WTC11 (cell line): Measurements from ENCODE around the gene FGD3.

ENCODE experiments used
- ATF3 ChIP-seq: sonication (generic); formaldehyde crosslinking; conservative IDR thresholded peaks from 2 replicates; pipeline ENCODE4 v1.8.1; 2022; ENCODE audit warnings: mild to moderate bottlenecking, missing genetic modification reagents
- ELF4 ChIP-seq: sonication (generic); formaldehyde crosslinking; IDR thresholded peaks from 2 replicates; pipeline ENCODE4 v1.8.1; 2022; ENCODE audit warnings: low read depth, mild to moderate bottlenecking, moderate library complexity, missing genetic modification reagents
- FOXK1 ChIP-seq: sonication (generic); formaldehyde crosslinking; IDR thresholded peaks from 2 replicates; pipeline ENCODE4 v1.8.0; 2022; ENCODE audit warnings: mild to moderate bottlenecking, moderate library complexity, missing genetic modification reagents
- HMGXB4 ChIP-seq: sonication (generic); formaldehyde crosslinking; IDR thresholded peaks from 2 replicates; pipeline ENCODE4 v1.8.1; 2023; ENCODE audit warnings: mild to moderate bottlenecking, moderate library complexity, missing genetic modification reagents
- IRF1 ChIP-seq: sonication (generic); formaldehyde crosslinking; IDR thresholded peaks from 2 replicates; pipeline ENCODE4 v1.8.0; 2023; ENCODE audit warnings: missing genetic modification reagents
- SP1 ChIP-seq: sonication (generic); formaldehyde crosslinking; conservative IDR thresholded peaks from 2 replicates; pipeline ENCODE4 v1.8.1; 2022; ENCODE audit warnings: missing genetic modification reagents
- USF1 ChIP-seq: sonication (generic); formaldehyde crosslinking; IDR thresholded peaks from 2 replicates; pipeline ENCODE4 v1.8.0; 2022; ENCODE audit warnings: mild to moderate bottlenecking, missing genetic modification reagents
- TF ChIP-seq, protein P1 (sequence below): fragments of 200-600 bp; IDR thresholded peaks from 2 replicates; pipeline ENCODE4 v1.8.0; 2022; ENCODE audit warnings: antibody characterized with exemption
- TF ChIP-seq, protein P2 (sequence below): sonication (generic); formaldehyde crosslinking; IDR thresholded peaks from 2 replicates; pipeline ENCODE4 v1.8.1; 2023; ENCODE audit warnings: mild to moderate bottlenecking, missing genetic modification reagents, moderate library complexity

- TF ChIP-seq ELF4 (CRISPR knock-in tag) (no peak), SP1 (no peak), IRF1 (CRISPR knock-in tag) (no peak), USF1 (CRISPR knock-in tag) (no peak), ATF3 (CRISPR knock-in tag) (no peak), FOXK1 (CRISPR knock-in tag) (no peak), HMGXB4 (CRISPR knock-in tag) (no peak)
- TF ChIP-seq, protein P1, sequence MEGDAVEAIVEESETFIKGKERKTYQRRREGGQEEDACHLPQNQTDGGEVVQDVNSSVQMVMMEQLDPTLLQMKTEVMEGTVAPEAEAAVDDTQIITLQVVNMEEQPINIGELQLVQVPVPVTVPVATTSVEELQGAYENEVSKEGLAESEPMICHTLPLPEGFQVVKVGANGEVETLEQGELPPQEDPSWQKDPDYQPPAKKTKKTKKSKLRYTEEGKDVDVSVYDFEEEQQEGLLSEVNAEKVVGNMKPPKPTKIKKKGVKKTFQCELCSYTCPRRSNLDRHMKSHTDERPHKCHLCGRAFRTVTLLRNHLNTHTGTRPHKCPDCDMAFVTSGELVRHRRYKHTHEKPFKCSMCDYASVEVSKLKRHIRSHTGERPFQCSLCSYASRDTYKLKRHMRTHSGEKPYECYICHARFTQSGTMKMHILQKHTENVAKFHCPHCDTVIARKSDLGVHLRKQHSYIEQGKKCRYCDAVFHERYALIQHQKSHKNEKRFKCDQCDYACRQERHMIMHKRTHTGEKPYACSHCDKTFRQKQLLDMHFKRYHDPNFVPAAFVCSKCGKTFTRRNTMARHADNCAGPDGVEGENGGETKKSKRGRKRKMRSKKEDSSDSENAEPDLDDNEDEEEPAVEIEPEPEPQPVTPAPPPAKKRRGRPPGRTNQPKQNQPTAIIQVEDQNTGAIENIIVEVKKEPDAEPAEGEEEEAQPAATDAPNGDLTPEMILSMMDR, result no peak
- TF ChIP-seq, protein P2, sequence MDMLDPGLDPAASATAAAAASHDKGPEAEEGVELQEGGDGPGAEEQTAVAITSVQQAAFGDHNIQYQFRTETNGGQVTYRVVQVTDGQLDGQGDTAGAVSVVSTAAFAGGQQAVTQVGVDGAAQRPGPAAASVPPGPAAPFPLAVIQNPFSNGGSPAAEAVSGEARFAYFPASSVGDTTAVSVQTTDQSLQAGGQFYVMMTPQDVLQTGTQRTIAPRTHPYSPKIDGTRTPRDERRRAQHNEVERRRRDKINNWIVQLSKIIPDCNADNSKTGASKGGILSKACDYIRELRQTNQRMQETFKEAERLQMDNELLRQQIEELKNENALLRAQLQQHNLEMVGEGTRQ (CRISPR knock-in tag), result no peak
These were observed 85.2 kb downstream of the FGD3 start for GRCh38 chr9:93032545-93032944.
